Neural progenitor cell (in vitro differentiated cells): ENCODE measurements around the gene GALNT18. TPM values are rescaled to one million over a fixed set of nuclear protein-coding genes. Genes with fewer than 3 reads are reported as not detected.

Experiments used
- DNase-seq: peaks from one replicate; pipeline ENCODE4 v3.0.0-alpha.2; 2016; ENCODE audit warnings: low spot score
- H2AFZ ChIP-seq: fragments of 200-600 bp; sonication (generic); replicated peaks from 2 replicates; pipeline ENCODE4 v1.6.1; 2016; ENCODE audit warnings: antibody characterized with exemption
- H3F3A ChIP-seq: fragments of 200-600 bp; sonication (generic); 2 replicates; pipeline ENCODE4 v1.6.1; 2016; ENCODE audit warnings: antibody characterized with exemption, low read depth
- H3K27ac ChIP-seq: fragments of 200-600 bp; sonication (generic); 2 replicates; pipeline ENCODE4 v1.5.1; 2016; ENCODE audit warnings: mild to moderate bottlenecking
- H3K27me3 ChIP-seq: fragments of 200-600 bp; sonication (generic); 2 replicates; pipeline ENCODE4 v1.6.1; 2016; ENCODE audit warnings: mild to moderate bottlenecking, moderate library complexity
- H3K36me3 ChIP-seq: fragments of 200-600 bp; sonication (generic); 2 replicates; pipeline ENCODE4 v1.5.1; 2016
- H3K4me1 ChIP-seq: fragments of 200-600 bp; sonication (generic); 2 replicates; pipeline ENCODE4 v1.6.1; 2016; ENCODE audit warnings: mixed run types
- H3K4me2 ChIP-seq: fragments of 200-600 bp; sonication (generic); 2 replicates; pipeline ENCODE4 v1.6.1; 2016
- H3K4me3 ChIP-seq: fragments of 200-600 bp; sonication (generic); 2 replicates; pipeline ENCODE4 v1.5.1; 2016
- H3K79me2 ChIP-seq: fragments of 200-600 bp; sonication (generic); 2 replicates; pipeline ENCODE4 v1.6.1; 2016; ENCODE audit warnings: low read depth
- H3K9ac ChIP-seq: fragments of 200-600 bp; sonication (generic); 2 replicates; pipeline ENCODE4 v1.6.1; 2016
- H3K9me3 ChIP-seq: fragments of 200-600 bp; sonication (generic); 2 replicates; pipeline ENCODE4 v1.5.1; 2016; ENCODE audit warnings: low read depth
- H4K20me1 ChIP-seq: fragments of 200-600 bp; sonication (generic); 2 replicates; pipeline ENCODE4 v1.6.1; 2016; ENCODE audit warnings: low read depth
- H3K27ac Mint-ChIP-seq: 3 replicates; pipeline ENCODE4 v1.8.0; 2021; ENCODE audit warnings: mixed read lengths
- H3K27me3 Mint-ChIP-seq: 2 replicates; pipeline ENCODE4 v1.8.0; 2022; ENCODE audit warnings: low read depth, mild to moderate bottlenecking, inconsistent platforms, moderate library complexity, mixed read lengths; ENCODE audit not compliant: insufficient read depth
- H3K36me3 Mint-ChIP-seq: 3 replicates; pipeline ENCODE4 v1.8.0; 2021; ENCODE audit warnings: mixed read lengths
- H3K4me1 Mint-ChIP-seq: 3 replicates; pipeline ENCODE4 v1.8.0; 2021; ENCODE audit warnings: mixed read lengths
- H3K4me3 Mint-ChIP-seq: 3 replicates; pipeline ENCODE4 v1.8.0; 2021; ENCODE audit warnings: mild to moderate bottlenecking, moderate library complexity, mixed read lengths
- H3K9me3 Mint-ChIP-seq: 3 replicates; pipeline ENCODE4 v1.8.0; 2020; ENCODE audit warnings: mixed read lengths
- EZH2 ChIP-seq: fragments of 200-600 bp; sonication (generic); IDR thresholded peaks from 2 replicates; pipeline ENCODE4 v1.6.1; 2017; ENCODE audit warnings: antibody characterized with exemption, mild to moderate bottlenecking, moderate library complexity
- EZH2phosphoT487 ChIP-seq: fragments of 200-600 bp; sonication (generic); IDR thresholded peaks from 2 replicates; pipeline ENCODE4 v1.6.1; 2017; ENCODE audit warnings: antibody characterized with exemption
- total RNA-seq: library from RNA; depleted of rRNA; stranded (reverse); fragments of >200 nt; gene quantifications from 2 replicates; pipeline ENCODE4 v1.2.3, GENCODE V29; 2015; ENCODE audit warnings: low replicate concordance
- TF ChIP-seq, protein P1 (sequence below): fragments of 200-600 bp; sonication (generic); IDR thresholded peaks from 2 replicates; pipeline ENCODE4 v1.5.1; 2017; ENCODE audit warnings: antibody characterized with exemption, mild to moderate bottlenecking

Gene GALNT18
- total RNA-seq, 1 donor from 2014 or later, result 2.4 TPM

DNA sequence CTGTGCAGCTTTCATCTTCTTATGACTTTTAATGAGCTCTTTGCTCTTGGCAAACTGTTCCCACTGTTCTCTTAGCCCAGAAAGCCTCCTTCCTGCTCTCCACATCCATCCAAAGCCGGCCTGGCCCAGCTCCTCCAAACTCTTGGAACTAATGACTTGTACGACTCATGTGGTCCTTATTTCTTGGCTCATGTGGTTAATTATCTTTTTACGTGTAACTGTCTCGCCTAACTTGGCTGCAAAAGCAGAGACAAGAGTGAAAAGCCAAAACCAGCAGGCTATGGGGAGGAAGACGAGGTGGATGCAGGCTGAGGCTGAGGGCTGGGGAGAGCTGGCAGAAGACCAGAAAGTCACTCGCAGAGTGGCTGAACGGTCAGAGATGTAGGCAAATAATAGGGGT, 274.2 kb downstream of the GALNT18 start:
- no peak overlapping the region for H3K9ac ChIP-seq
- H3K79me2 ChIP-seq, result no peaks in the 10 kb centered on the region
- H3K9me3 Mint-ChIP-seq, result no peaks in the 10 kb centered on the region
- H2AFZ ChIP-seq, result no peak overlapping the region
- no peaks in the 10 kb centered on the region for H3F3A ChIP-seq
- H3K36me3 ChIP-seq, result no peaks in the 10 kb centered on the region
- no peak overlapping the region for H3K4me3 Mint-ChIP-seq
- no peak for DNase-seq
- H3K4me1 ChIP-seq, result no peaks in the 10 kb centered on the region
- no peak overlapping the region for H3K4me2 ChIP-seq
- H3K27ac Mint-ChIP-seq, result no peak overlapping the region
- no peaks in the 10 kb centered on the region for H3K27me3 ChIP-seq
- no peak overlapping the region for H3K4me3 ChIP-seq
- H3K27me3 Mint-ChIP-seq, result peaks cover 5% of the 10 kb centered on the region
- no peaks in the 10 kb centered on the region for H3K9me3 ChIP-seq
- H3K4me1 Mint-ChIP-seq, result peaks cover 3% of the 10 kb centered on the region
- H3K27ac ChIP-seq, result no peak overlapping the region
- TF ChIP-seq EZH2, result no peak
- no peak for TF ChIP-seq EZH2phosphoT487
- TF ChIP-seq, protein P1, sequence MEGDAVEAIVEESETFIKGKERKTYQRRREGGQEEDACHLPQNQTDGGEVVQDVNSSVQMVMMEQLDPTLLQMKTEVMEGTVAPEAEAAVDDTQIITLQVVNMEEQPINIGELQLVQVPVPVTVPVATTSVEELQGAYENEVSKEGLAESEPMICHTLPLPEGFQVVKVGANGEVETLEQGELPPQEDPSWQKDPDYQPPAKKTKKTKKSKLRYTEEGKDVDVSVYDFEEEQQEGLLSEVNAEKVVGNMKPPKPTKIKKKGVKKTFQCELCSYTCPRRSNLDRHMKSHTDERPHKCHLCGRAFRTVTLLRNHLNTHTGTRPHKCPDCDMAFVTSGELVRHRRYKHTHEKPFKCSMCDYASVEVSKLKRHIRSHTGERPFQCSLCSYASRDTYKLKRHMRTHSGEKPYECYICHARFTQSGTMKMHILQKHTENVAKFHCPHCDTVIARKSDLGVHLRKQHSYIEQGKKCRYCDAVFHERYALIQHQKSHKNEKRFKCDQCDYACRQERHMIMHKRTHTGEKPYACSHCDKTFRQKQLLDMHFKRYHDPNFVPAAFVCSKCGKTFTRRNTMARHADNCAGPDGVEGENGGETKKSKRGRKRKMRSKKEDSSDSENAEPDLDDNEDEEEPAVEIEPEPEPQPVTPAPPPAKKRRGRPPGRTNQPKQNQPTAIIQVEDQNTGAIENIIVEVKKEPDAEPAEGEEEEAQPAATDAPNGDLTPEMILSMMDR, result no peak
- H4K20me1 ChIP-seq, result no peaks in the 10 kb centered on the region
- H3K36me3 Mint-ChIP-seq, result no peaks in the 10 kb centered on the region

DNA sequence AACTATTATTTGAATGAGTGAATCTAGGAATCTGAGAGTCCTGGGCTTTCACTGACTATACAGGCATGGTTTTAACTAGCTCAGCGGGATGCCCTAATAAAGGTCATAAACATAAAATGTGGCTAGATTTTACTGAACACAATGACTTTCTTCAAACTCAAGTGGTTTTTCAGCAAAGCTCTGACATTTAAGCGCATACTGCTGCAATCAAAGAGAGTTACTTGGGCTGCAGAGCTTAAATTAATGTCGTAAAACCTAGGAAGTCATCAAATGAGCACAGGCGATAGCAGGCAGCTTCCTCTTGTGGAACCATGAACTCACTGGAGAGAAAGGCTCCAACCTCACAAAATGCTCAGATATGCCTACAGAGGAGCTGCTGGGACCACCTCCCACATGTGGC, 275.5 kb downstream of the GALNT18 start:
- Histone ChIP-seq H3K9me3 (no peaks in the 10 kb centered on the region), H3K36me3 (no peaks in the 10 kb centered on the region), H2AFZ (no peak overlapping the region), H3K27me3 (no peaks in the 10 kb centered on the region), H3K27ac (no peak overlapping the region), H3K4me2 (no peak overlapping the region), H3K9ac (no peak overlapping the region), H3K4me1 (no peaks in the 10 kb centered on the region), H3F3A (no peaks in the 10 kb centered on the region), H3K4me3 (no peak overlapping the region), H4K20me1 (no peaks in the 10 kb centered on the region), H3K79me2 (no peaks in the 10 kb centered on the region)
- no peaks in the 10 kb centered on the region for H3K36me3 Mint-ChIP-seq
- H3K9me3 Mint-ChIP-seq, result no peaks in the 10 kb centered on the region
- no peak overlapping the region for H3K27ac Mint-ChIP-seq
- DNase-seq, result no peak
- H3K4me3 Mint-ChIP-seq, result no peak overlapping the region
- TF ChIP-seq, protein P1, result no peak
- no peak for TF ChIP-seq EZH2
- TF ChIP-seq EZH2phosphoT487, result no peak
- peaks cover 3% of the 10 kb centered on the region for H3K4me1 Mint-ChIP-seq
- peaks cover 5% of the 10 kb centered on the region for H3K27me3 Mint-ChIP-seq

DNA sequence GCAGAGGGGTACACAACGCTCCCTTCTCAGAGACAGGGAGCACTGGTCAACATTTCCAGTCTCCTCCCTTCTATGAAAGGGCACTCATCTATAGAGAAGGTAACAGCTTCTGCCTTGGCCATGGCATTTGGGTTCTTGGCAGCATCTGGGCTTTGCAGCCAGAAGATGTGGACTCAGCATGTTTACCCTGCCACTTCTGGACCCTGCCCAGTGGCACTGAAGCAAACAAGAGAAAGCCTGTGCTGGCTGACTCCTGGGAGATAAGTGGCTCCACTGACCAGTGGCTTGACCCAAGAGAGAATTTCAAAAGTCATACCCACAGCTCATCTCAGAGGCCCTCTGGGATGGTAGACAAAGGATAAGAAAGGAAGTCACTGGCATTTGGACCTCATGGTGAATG, 276.7 kb downstream of the GALNT18 start:
- Histone ChIP-seq H3K4me3 (no peak overlapping the region), H3K4me1 (no peaks in the 10 kb centered on the region), H2AFZ (no peak overlapping the region), H3K36me3 (no peaks in the 10 kb centered on the region), H3K4me2 (no peak overlapping the region), H3K27ac (no peak overlapping the region), H3K9ac (no peak overlapping the region), H3K27me3 (no peaks in the 10 kb centered on the region), H4K20me1 (no peaks in the 10 kb centered on the region), H3F3A (no peaks in the 10 kb centered on the region), H3K9me3 (no peaks in the 10 kb centered on the region), H3K79me2 (no peaks in the 10 kb centered on the region)
- Mint-ChIP-seq H3K36me3 (no peaks in the 10 kb centered on the region), H3K9me3 (no peaks in the 10 kb centered on the region), H3K4me1 (peaks cover under 1% of the 10 kb centered on the region), H3K27ac (no peak overlapping the region), H3K4me3 (no peak overlapping the region), H3K27me3 (peaks cover 5% of the 10 kb centered on the region)
- DNase-seq, result no peak
- TF ChIP-seq, protein P1, result no peak
- TF ChIP-seq EZH2 (no peak), EZH2phosphoT487 (no peak)
